Measurements from ENCODE around the gene CRTAC1.

Gene CRTAC1

GRCh38 chr10:97913193-97913592 is 117.2 kb downstream of the CRTAC1 start:
- TF ChIP-seq CTCF (conservative IDR thresholded peaks at IDR 0.05; ENCODE audit: control insufficient read depth, insufficient read depth, low read depth, low read length), result no peak
- H3K4me3 ChIP-seq (ENCODE audit: control insufficient read depth, low read depth, low read length), result no peak overlapping the region
- no peak for DNase-seq (ENCODE audit: low read depth)

- no peak for DNase-seq (ENCODE audit: low read depth)
- no peak overlapping the region for H3K4me3 ChIP-seq (ENCODE audit: control insufficient read depth, low read depth, low read length)
- no peak for TF ChIP-seq CTCF (conservative IDR thresholded peaks at IDR 0.05; ENCODE audit: control insufficient read depth, insufficient read depth, low read depth, low read length)
Observed at GRCh38 chr10:97911217-97911616, 119.2 kb downstream of the CRTAC1 start.

GRCh38 chr10:97910661-97911060 is 119.8 kb downstream of the CRTAC1 start:
- TF ChIP-seq CTCF (conservative IDR thresholded peaks at IDR 0.05; ENCODE audit: control insufficient read depth, insufficient read depth, low read depth, low read length), result no peak
- DNase-seq (ENCODE audit: low read depth), result no peak
- no peak overlapping the region for H3K4me3 ChIP-seq (ENCODE audit: control insufficient read depth, low read depth, low read length)

- no peak for TF ChIP-seq CTCF (conservative IDR thresholded peaks at IDR 0.05; ENCODE audit: control insufficient read depth, insufficient read depth, low read depth, low read length)
- H3K4me3 ChIP-seq (ENCODE audit: control insufficient read depth, low read depth, low read length), result no peak overlapping the region
- DNase-seq (ENCODE audit: low read depth), result no peak
Observed at GRCh38 chr10:97907830-97908229, 122.6 kb downstream of the CRTAC1 start.

- no peak for TF ChIP-seq CTCF (conservative IDR thresholded peaks at IDR 0.05; ENCODE audit: control insufficient read depth, insufficient read depth, low read depth, low read length)
- H3K4me3 ChIP-seq (ENCODE audit: control insufficient read depth, low read depth, low read length), result no peak overlapping the region
- DNase-seq (ENCODE audit: low read depth), result no peak
Observed at GRCh38 chr10:97907211-97907610, 123.2 kb downstream of the CRTAC1 start.

- DNase-seq (ENCODE audit: low read depth), result no peak
- no peak overlapping the region for H3K4me3 ChIP-seq (ENCODE audit: control insufficient read depth, low read depth, low read length)
- no peak for TF ChIP-seq CTCF (conservative IDR thresholded peaks at IDR 0.05; ENCODE audit: control insufficient read depth, insufficient read depth, low read depth, low read length)
Observed at GRCh38 chr10:97905276-97905675, 125.1 kb downstream of the CRTAC1 start.

- H3K4me3 ChIP-seq (ENCODE audit: control insufficient read depth, low read depth, low read length), result no peak overlapping the region
- TF ChIP-seq CTCF (conservative IDR thresholded peaks at IDR 0.05; ENCODE audit: control insufficient read depth, insufficient read depth, low read depth, low read length), result no peak
- no peak for DNase-seq (ENCODE audit: low read depth)
Observed at GRCh38 chr10:97904576-97904975, 125.8 kb downstream of the CRTAC1 start.
